Testis (tissue), 3 donors: Measurements from ENCODE around the gene SNAI3. TPM values are rescaled to one million over a fixed set of nuclear protein-coding genes. Genes with fewer than 3 reads are reported as not detected.

Source experiments
- microRNA-seq, 2 donors: library from miRNA; unstranded; fragments of <30 nt; microRNA quantifications; one replicate each; pipeline ENCODE4, GENCODE V29; 2016; ENCODE audit warnings: borderline number of aligned reads in 2 of 2, borderline replicate concordance in 1 of 2
- polyA plus RNA-seq: library from polyadenylated mRNA; stranded (reverse); fragments of 350-450 nt; fragmentation: Illumina TruSeq; extraction: RNeasy Lipid Tissue Mini Kit (QIAGEN cat#74804); gene quantifications from one replicate; pipeline ENCODE4 v1.2.3, GENCODE V29; 2014; ENCODE audit warnings: low read depth, low replicate concordance; ENCODE audit not compliant: insufficient read depth
- total RNA-seq, 2 donors: library from RNA; depleted of rRNA; stranded (reverse); fragments of >200 nt; gene quantifications; one replicate each; pipeline ENCODE4 v1.2.3, GENCODE V29; 2016

Gene SNAI3
- total and polyA plus RNA-seq, 3 donors from 2014 or later = 1.3 to 3.0 (median 2.5) TPM

Small RNAs within 50 kb of the gene (microRNA-seq; reads per million reads assigned to microRNA genes)
- gene MIR4722 = 0 to 0.70 reads per million in 2 donors

Other genes with a start within 250 kb of the SNAI3 start
- gene ZFPM1, start 233.2 kb downstream of the SNAI3 start, total RNA-seq = 10 to 100 TPM; 23.9 to 25.1 TPM
- gene ZFPM1, start 233.2 kb downstream of the SNAI3 start, polyA plus RNA-seq = 12.8 TPM
- gene ZC3H18, start 116.1 kb downstream of the SNAI3 start, total RNA-seq = 10 to 100 TPM; 53.8 to 63.7 TPM
- gene ZC3H18, start 116.1 kb downstream of the SNAI3 start, polyA plus RNA-seq = 59.6 TPM
- 1 to 10 TPM in 1 of 2 donors, under 1 TPM in 1; 0.99 to 1.5 TPM for gene IL17C, start 47.9 kb downstream of the SNAI3 start, total RNA-seq
- 0.75 TPM for gene IL17C, start 47.9 kb downstream of the SNAI3 start, polyA plus RNA-seq
- 10 to 100 TPM; 11.7 to 34.9 TPM for gene CYBA, start 35.5 kb downstream of the SNAI3 start, total RNA-seq
- 40.0 TPM for gene CYBA, start 35.5 kb downstream of the SNAI3 start, polyA plus RNA-seq
- 10 to 100 TPM; 46.6 to 56.1 TPM for gene MVD, start 23.4 kb downstream of the SNAI3 start, total RNA-seq
- gene MVD, start 23.4 kb downstream of the SNAI3 start, polyA plus RNA-seq = 100 TPM
- 10 to 100 TPM; 37.4 to 41.3 TPM for gene RNF166, start 19.9 kb upstream of the SNAI3 start, total RNA-seq
- gene RNF166, start 19.9 kb upstream of the SNAI3 start, polyA plus RNA-seq = 18.3 TPM
- 10 to 100 TPM; 24.8 to 25.4 TPM for gene CTU2, start 20.0 kb upstream of the SNAI3 start, total RNA-seq
- gene CTU2, start 20.0 kb upstream of the SNAI3 start, polyA plus RNA-seq = 19.8 TPM
- 10 to 100 TPM; 40.7 to 44.5 TPM for gene PIEZO1, start 98.7 kb upstream of the SNAI3 start, total RNA-seq
- 24.2 TPM for gene PIEZO1, start 98.7 kb upstream of the SNAI3 start, polyA plus RNA-seq
- gene CDT1, start 117.3 kb upstream of the SNAI3 start, total RNA-seq = 10 to 100 TPM; 14.9 to 19.1 TPM
- 11.9 TPM for gene CDT1, start 117.3 kb upstream of the SNAI3 start, polyA plus RNA-seq
- 10 to 100 TPM; 62.1 to 82.1 TPM for gene APRT, start 125.4 kb upstream of the SNAI3 start, total RNA-seq
- gene APRT, start 125.4 kb upstream of the SNAI3 start, polyA plus RNA-seq = 86.0 TPM
- gene GALNS, start 170.4 kb upstream of the SNAI3 start, total RNA-seq = 10 to 100 TPM; 65.3 to 94.4 TPM
- gene GALNS, start 170.4 kb upstream of the SNAI3 start, polyA plus RNA-seq = 55.9 TPM
- 10 to 100 TPM; 58.3 to 59.8 TPM for gene TRAPPC2L, start 170.6 kb upstream of the SNAI3 start, total RNA-seq
- 216 TPM for gene TRAPPC2L, start 170.6 kb upstream of the SNAI3 start, polyA plus RNA-seq
- gene PABPN1L, start 180.2 kb upstream of the SNAI3 start, total RNA-seq = under 1 TPM in 1 of 2 donors, not detected in 1; 0.93 TPM
- gene PABPN1L, start 180.2 kb upstream of the SNAI3 start, polyA plus RNA-seq = 0.34 TPM